ENCODE measurements around the gene VPS13C.

The VPS13C gene

GRCh38 chr15:61946778-61947177, 113.5 kb downstream of the VPS13C start:
- peaks cover 84% of the 10 kb centered on the region for H3K36me3 ChIP-seq (ENCODE audit: insufficient read depth, low read length)
- no peaks in the 10 kb centered on the region for H4K20me1 ChIP-seq (ENCODE audit: insufficient read depth, low read length)
- no peak for TF ChIP-seq EZH2 (IDR thresholded peaks at IDR 0.05; ENCODE audit: borderline replicate concordance, low read length)
- TF ChIP-seq, protein P1, sequence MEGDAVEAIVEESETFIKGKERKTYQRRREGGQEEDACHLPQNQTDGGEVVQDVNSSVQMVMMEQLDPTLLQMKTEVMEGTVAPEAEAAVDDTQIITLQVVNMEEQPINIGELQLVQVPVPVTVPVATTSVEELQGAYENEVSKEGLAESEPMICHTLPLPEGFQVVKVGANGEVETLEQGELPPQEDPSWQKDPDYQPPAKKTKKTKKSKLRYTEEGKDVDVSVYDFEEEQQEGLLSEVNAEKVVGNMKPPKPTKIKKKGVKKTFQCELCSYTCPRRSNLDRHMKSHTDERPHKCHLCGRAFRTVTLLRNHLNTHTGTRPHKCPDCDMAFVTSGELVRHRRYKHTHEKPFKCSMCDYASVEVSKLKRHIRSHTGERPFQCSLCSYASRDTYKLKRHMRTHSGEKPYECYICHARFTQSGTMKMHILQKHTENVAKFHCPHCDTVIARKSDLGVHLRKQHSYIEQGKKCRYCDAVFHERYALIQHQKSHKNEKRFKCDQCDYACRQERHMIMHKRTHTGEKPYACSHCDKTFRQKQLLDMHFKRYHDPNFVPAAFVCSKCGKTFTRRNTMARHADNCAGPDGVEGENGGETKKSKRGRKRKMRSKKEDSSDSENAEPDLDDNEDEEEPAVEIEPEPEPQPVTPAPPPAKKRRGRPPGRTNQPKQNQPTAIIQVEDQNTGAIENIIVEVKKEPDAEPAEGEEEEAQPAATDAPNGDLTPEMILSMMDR (IDR thresholded peaks at IDR 0.05; ENCODE audit: low read length) = no peak
- H3K27ac ChIP-seq (ENCODE audit: low read depth, low read length, poor library complexity, severe bottlenecking) = no peak overlapping the region
- H3K4me2 ChIP-seq (ENCODE audit: low read length) = no peak overlapping the region
- no peak overlapping the region for H3K9ac ChIP-seq (ENCODE audit: low read length)
- no peaks in the 10 kb centered on the region for H3K27me3 ChIP-seq (ENCODE audit: insufficient read depth, low read length)
- no peak overlapping the region for H2AFZ ChIP-seq (ENCODE audit: low read length)
- H3F3A ChIP-seq (ENCODE audit: insufficient read depth, low read length) = no peaks in the 10 kb centered on the region
- H3K9me2 ChIP-seq (ENCODE audit: low read depth, low read length) = no peaks in the 10 kb centered on the region
- H3K4me3 ChIP-seq (ENCODE audit: low read depth, low read length, poor library complexity, severe bottlenecking) = no peak overlapping the region
- H3K79me2 ChIP-seq (ENCODE audit: insufficient read depth, low read length) = no peaks in the 10 kb centered on the region; the same call in 1 of the 2 replicates
- H3K9me3 ChIP-seq (ENCODE audit: low read length) = no peaks in the 10 kb centered on the region
- H3K4me1 ChIP-seq (ENCODE audit: insufficient read depth, low read length, severe bottlenecking) = no peaks in the 10 kb centered on the region

GRCh38 chr15:61943992-61944391, 116.3 kb downstream of the VPS13C start:
- Histone ChIP-seq H4K20me1 (ENCODE audit: insufficient read depth, low read length) (no peaks in the 10 kb centered on the region), H3K9me2 (ENCODE audit: low read depth, low read length) (no peaks in the 10 kb centered on the region), H3K9ac (ENCODE audit: low read length) (no peak overlapping the region), H3K4me1 (ENCODE audit: insufficient read depth, low read length, severe bottlenecking) (no peaks in the 10 kb centered on the region), H3K4me3 (ENCODE audit: low read depth, low read length, poor library complexity, severe bottlenecking) (no peak overlapping the region), H3F3A (ENCODE audit: insufficient read depth, low read length) (no peaks in the 10 kb centered on the region), H3K4me2 (ENCODE audit: low read length) (no peak overlapping the region), H2AFZ (ENCODE audit: low read length) (no peak overlapping the region), H3K27me3 (ENCODE audit: insufficient read depth, low read length) (no peaks in the 10 kb centered on the region), H3K27ac (ENCODE audit: low read depth, low read length, poor library complexity, severe bottlenecking) (no peak overlapping the region), H3K79me2 (ENCODE audit: insufficient read depth, low read length) (no peaks in the 10 kb centered on the region), H3K36me3 (ENCODE audit: insufficient read depth, low read length) (peaks cover 88% of the 10 kb centered on the region), H3K9me3 (ENCODE audit: low read length) (no peaks in the 10 kb centered on the region)
- TF ChIP-seq, protein P1 (IDR thresholded peaks at IDR 0.05; ENCODE audit: low read length) = no peak
- no peak for TF ChIP-seq EZH2 (IDR thresholded peaks at IDR 0.05; ENCODE audit: borderline replicate concordance, low read length)

DNA sequence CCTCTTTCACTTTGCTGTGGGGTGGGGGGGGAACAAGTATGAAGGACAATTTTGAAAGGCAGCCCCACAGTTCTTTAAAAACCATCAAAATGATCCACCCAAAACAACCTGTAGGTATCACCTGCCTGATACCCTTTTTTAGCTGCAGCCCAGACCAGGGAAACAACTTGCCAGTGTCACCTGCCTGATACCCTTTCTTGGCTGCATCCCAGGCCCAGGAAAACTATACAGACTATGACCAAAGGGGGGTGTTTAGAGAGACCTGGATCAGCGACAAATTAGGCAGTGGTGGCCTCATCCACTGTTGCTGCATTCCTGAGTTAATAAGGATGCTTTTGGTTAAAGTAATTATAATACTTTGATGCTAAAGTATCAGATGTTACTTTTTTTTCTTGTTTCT, 122.0 kb downstream of the VPS13C start:
- Histone ChIP-seq H3K4me2 (ENCODE audit: low read length) (no peak overlapping the region), H4K20me1 (ENCODE audit: insufficient read depth, low read length) (no peaks in the 10 kb centered on the region), H3K36me3 (ENCODE audit: insufficient read depth, low read length) (peaks cover 52% of the 10 kb centered on the region), H3K4me1 (ENCODE audit: insufficient read depth, low read length, severe bottlenecking) (no peaks in the 10 kb centered on the region), H3K79me2 (ENCODE audit: insufficient read depth, low read length) (no peaks in the 10 kb centered on the region), H3K4me3 (ENCODE audit: low read depth, low read length, poor library complexity, severe bottlenecking) (no peak overlapping the region), H2AFZ (ENCODE audit: low read length) (no peak overlapping the region), H3K27ac (ENCODE audit: low read depth, low read length, poor library complexity, severe bottlenecking) (no peak overlapping the region), H3K9me3 (ENCODE audit: low read length) (no peaks in the 10 kb centered on the region), H3F3A (ENCODE audit: insufficient read depth, low read length) (no peaks in the 10 kb centered on the region), H3K27me3 (ENCODE audit: insufficient read depth, low read length) (no peaks in the 10 kb centered on the region), H3K9ac (ENCODE audit: low read length) (no peak overlapping the region), H3K9me2 (ENCODE audit: low read depth, low read length) (no peaks in the 10 kb centered on the region)
- TF ChIP-seq EZH2 (IDR thresholded peaks at IDR 0.05; ENCODE audit: borderline replicate concordance, low read length) = no peak
- TF ChIP-seq, protein P1 (IDR thresholded peaks at IDR 0.05; ENCODE audit: low read length) = no peak

All from OCI-LY1 (cell line).